LoVo (cell line): ENCODE results near the gene PDE3A.
"Not testable (repeated sequence)": the region's sequence is repeated elsewhere in the genome, so short reads cannot be mapped to it uniquely, and the experiment has no call there.

ENCODE experiments used
- DNase-seq: peaks from one replicate; pipeline ENCODE4 v3.0.0-alpha.2; 2016; ENCODE audit warnings: low spot score

Gene PDE3A

GRCh38 chr12:20374795-20375194, 6.5 kb downstream of the PDE3A start:
- no peak for DNase-seq

- no peak for DNase-seq
Observed at GRCh38 chr12:20375560-20375959, 7.2 kb downstream of the PDE3A start.

GRCh38 chr12:20376984-20377383, 8.6 kb downstream of the PDE3A start:
- DNase-seq: no peak

- no peak for DNase-seq
Observed at GRCh38 chr12:20377750-20378149, 9.4 kb downstream of the PDE3A start.

GRCh38 chr12:20382117-20382516, 13.8 kb downstream of the PDE3A start:
- no peak for DNase-seq

- DNase-seq: no peak
Observed at GRCh38 chr12:20383612-20384011, 15.3 kb downstream of the PDE3A start.

- DNase-seq: not testable (repeated sequence)
Observed at GRCh38 chr12:20384836-20385235, 16.5 kb downstream of the PDE3A start.

- no peak for DNase-seq
Observed at GRCh38 chr12:20390846-20391245, 22.5 kb downstream of the PDE3A start.

GRCh38 chr12:20392339-20392738, 24.0 kb downstream of the PDE3A start:
- DNase-seq: no peak

GRCh38 chr12:20393707-20394106, 25.4 kb downstream of the PDE3A start:
- no peak for DNase-seq

- no peak for DNase-seq
Observed at GRCh38 chr12:20395791-20396550, 27.6 kb downstream of the PDE3A start.

- no peak for DNase-seq
Observed at GRCh38 chr12:20398686-20399085, 30.3 kb downstream of the PDE3A start.

- no peak for DNase-seq
Observed at GRCh38 chr12:20400003-20400402, 31.7 kb downstream of the PDE3A start.

GRCh38 chr12:20403230-20403629, 34.9 kb downstream of the PDE3A start:
- no peak for DNase-seq

GRCh38 chr12:20404576-20405346, 36.4 kb downstream of the PDE3A start:
- DNase-seq: peak; percentile 38

GRCh38 chr12:20409607-20410377, 41.5 kb downstream of the PDE3A start:
- DNase-seq: no peak

- no peak for DNase-seq
Observed at GRCh38 chr12:20410734-20411133, 42.4 kb downstream of the PDE3A start.

- no peak for DNase-seq
Observed at GRCh38 chr12:20411345-20411744, 43.0 kb downstream of the PDE3A start.

GRCh38 chr12:20415028-20415427, 46.7 kb downstream of the PDE3A start:
- no peak for DNase-seq

- no peak for DNase-seq
Observed at GRCh38 chr12:20415641-20416040, 47.3 kb downstream of the PDE3A start.

GRCh38 chr12:20420557-20420956, 52.2 kb downstream of the PDE3A start:
- DNase-seq: no peak

- peak; percentile 24 for DNase-seq
Observed at GRCh38 chr12:20421421-20421820, 53.1 kb downstream of the PDE3A start.

- DNase-seq: no peak
Observed at GRCh38 chr12:20423557-20423956, 55.2 kb downstream of the PDE3A start.
